WERI-Rb-1 (cell line): Measurements from ENCODE around the gene MAGI2.

Source experiments
- DNase-seq: peaks from one replicate; pipeline ENCODE4 v3.0.0-alpha.2; 2020
- H3K27ac ChIP-seq: fragments of 250-450 bp; sonication (Bioruptor Pico); 2 replicates; pipeline ENCODE4 v1.5.1; 2020; ENCODE audit warnings: mild to moderate bottlenecking, moderate library complexity
- H3K27me3 ChIP-seq: fragments of 250-450 bp; sonication (Bioruptor Pico); 2 replicates; pipeline ENCODE4 v1.5.1; 2021; ENCODE audit warnings: mild to moderate bottlenecking, low read depth, moderate library complexity; ENCODE audit not compliant: insufficient read depth, severe bottlenecking
- H3K36me3 ChIP-seq: fragments of 250-450 bp; sonication (Bioruptor Pico); 2 replicates; pipeline ENCODE4 v1.5.1; 2020; ENCODE audit warnings: mild to moderate bottlenecking, moderate library complexity
- H3K4me3 ChIP-seq: 2 replicates; pipeline ENCODE4 v1.5.1; 2011; ENCODE audit warnings: low read depth, mild to moderate bottlenecking, control low read depth, low read length
- H3K9me3 ChIP-seq: fragments of 250-450 bp; sonication (Bioruptor Pico); 2 replicates; pipeline ENCODE4 v1.5.1; 2021; ENCODE audit warnings: mild to moderate bottlenecking, moderate library complexity; ENCODE audit not compliant: severe bottlenecking
- TF ChIP-seq, protein P1 (sequence below): IDR thresholded peaks from 2 replicates; pipeline ENCODE4 v1.5.1; 2011; ENCODE audit warnings: low read depth, mild to moderate bottlenecking, control low read depth, inconsistent platforms, low read length

Gene MAGI2

DNA sequence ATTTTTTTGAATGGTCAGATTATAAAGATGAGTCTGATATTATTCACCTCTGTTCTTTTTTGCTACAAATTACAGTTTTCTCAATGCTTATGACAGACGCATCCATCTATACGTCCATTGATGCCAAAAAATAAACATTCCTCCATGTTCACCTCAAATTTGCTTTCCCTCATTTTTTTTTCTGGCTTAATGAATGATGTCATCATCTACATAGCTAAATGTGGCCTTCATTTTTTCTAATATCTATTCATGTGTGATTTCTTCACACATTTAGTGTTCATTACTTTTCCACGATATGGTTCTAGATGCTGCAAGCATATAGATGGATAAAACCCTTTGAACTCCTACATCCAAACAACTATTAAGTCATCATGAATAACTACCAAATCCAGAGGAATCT lies 163.1 kb downstream of the MAGI2 start:
- H3K27ac ChIP-seq = no peak overlapping the region
- no peak overlapping the region for H3K4me3 ChIP-seq
- no peaks in the 10 kb centered on the region for H3K36me3 ChIP-seq
- no peak for DNase-seq
- no peaks in the 10 kb centered on the region for H3K27me3 ChIP-seq
- no peaks in the 10 kb centered on the region for H3K9me3 ChIP-seq
- TF ChIP-seq, protein P1, sequence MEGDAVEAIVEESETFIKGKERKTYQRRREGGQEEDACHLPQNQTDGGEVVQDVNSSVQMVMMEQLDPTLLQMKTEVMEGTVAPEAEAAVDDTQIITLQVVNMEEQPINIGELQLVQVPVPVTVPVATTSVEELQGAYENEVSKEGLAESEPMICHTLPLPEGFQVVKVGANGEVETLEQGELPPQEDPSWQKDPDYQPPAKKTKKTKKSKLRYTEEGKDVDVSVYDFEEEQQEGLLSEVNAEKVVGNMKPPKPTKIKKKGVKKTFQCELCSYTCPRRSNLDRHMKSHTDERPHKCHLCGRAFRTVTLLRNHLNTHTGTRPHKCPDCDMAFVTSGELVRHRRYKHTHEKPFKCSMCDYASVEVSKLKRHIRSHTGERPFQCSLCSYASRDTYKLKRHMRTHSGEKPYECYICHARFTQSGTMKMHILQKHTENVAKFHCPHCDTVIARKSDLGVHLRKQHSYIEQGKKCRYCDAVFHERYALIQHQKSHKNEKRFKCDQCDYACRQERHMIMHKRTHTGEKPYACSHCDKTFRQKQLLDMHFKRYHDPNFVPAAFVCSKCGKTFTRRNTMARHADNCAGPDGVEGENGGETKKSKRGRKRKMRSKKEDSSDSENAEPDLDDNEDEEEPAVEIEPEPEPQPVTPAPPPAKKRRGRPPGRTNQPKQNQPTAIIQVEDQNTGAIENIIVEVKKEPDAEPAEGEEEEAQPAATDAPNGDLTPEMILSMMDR = no peak

- Histone ChIP-seq H3K27me3 (no peaks in the 10 kb centered on the region), H3K4me3 (no peak overlapping the region), H3K36me3 (no peaks in the 10 kb centered on the region), H3K9me3 (no peaks in the 10 kb centered on the region), H3K27ac (no peak overlapping the region)
- no peak for DNase-seq
- TF ChIP-seq, protein P1 = no peak
These were observed 164.8 kb downstream of the MAGI2 start for GRCh38 chr7:79288655-79289054.

- TF ChIP-seq, protein P1 = no peak
- Histone ChIP-seq H3K4me3 (no peak overlapping the region), H3K36me3 (no peaks in the 10 kb centered on the region), H3K27me3 (no peaks in the 10 kb centered on the region), H3K27ac (no peak overlapping the region), H3K9me3 (no peaks in the 10 kb centered on the region)
- no peak for DNase-seq
These were observed 165.5 kb downstream of the MAGI2 start for GRCh38 chr7:79287981-79288380.

- Histone ChIP-seq H3K9me3 (no peaks in the 10 kb centered on the region), H3K36me3 (no peaks in the 10 kb centered on the region), H3K4me3 (no peak overlapping the region), H3K27me3 (no peaks in the 10 kb centered on the region), H3K27ac (no peak overlapping the region)
- DNase-seq = no peak
- TF ChIP-seq, protein P1 = no peak
These were observed 167.3 kb downstream of the MAGI2 start for GRCh38 chr7:79286181-79286580.

- H3K27me3 ChIP-seq = no peaks in the 10 kb centered on the region
- no peaks in the 10 kb centered on the region for H3K9me3 ChIP-seq
- no peak for DNase-seq
- H3K4me3 ChIP-seq = no peak overlapping the region
- no peaks in the 10 kb centered on the region for H3K36me3 ChIP-seq
- TF ChIP-seq, protein P1 = no peak
- H3K27ac ChIP-seq = no peak overlapping the region
These were observed 167.7 kb downstream of the MAGI2 start for GRCh38 chr7:79285756-79286155.

GRCh38 chr7:79284211-79284610 lies 169.3 kb downstream of the MAGI2 start:
- Histone ChIP-seq H3K9me3 (no peaks in the 10 kb centered on the region), H3K27ac (no peak overlapping the region), H3K36me3 (no peaks in the 10 kb centered on the region), H3K27me3 (no peaks in the 10 kb centered on the region), H3K4me3 (no peak overlapping the region)
- no peak for DNase-seq
- TF ChIP-seq, protein P1 = no peak
